OCI-LY3 (cell line): ENCODE data around the gene TAF4.

Experiments
- H2AFZ ChIP-seq: fragments of 200-600, 300-600 bp; shearing (Covaris generic); 2 replicates; pipeline ENCODE4 v1.6.0; 2014; ENCODE audit warnings: antibody characterized with exemption, low read depth, low read length
- H3K27ac ChIP-seq: fragments of 200-600, 300-600 bp; sonication (generic); 2 replicates; pipeline ENCODE4 v1.5.1; 2014; ENCODE audit warnings: mild to moderate bottlenecking, low read length, moderate library complexity, mixed read lengths
- H3K27me3 ChIP-seq: fragments of 200-600, 300-600 bp; sonication (generic); 2 replicates; pipeline ENCODE4 v1.6.1; 2014; ENCODE audit warnings: low read depth, low read length, mixed read lengths
- H3K36me3 ChIP-seq: fragments of 200-600, 300-600 bp; sonication (generic); replicated peaks from 2 replicates; pipeline ENCODE3; 2014; ENCODE audit warnings: low read depth, low read length, mixed read lengths
- H3K4me1 ChIP-seq: fragments of 300-600, 200-600 bp; sonication (generic); 2 replicates; pipeline ENCODE4 v1.6.1; 2014; ENCODE audit warnings: low read length, mixed read lengths
- H3K4me2 ChIP-seq: fragments of 200-600, 300-600 bp; sonication (generic); 2 replicates; pipeline ENCODE4 v1.6.1; 2014; ENCODE audit warnings: low read length, mixed read lengths
- H3K4me3 ChIP-seq: fragments of 300-600, 200-600 bp; sonication (generic); 2 replicates; pipeline ENCODE4 v1.5.1; 2014; ENCODE audit warnings: antibody characterized with exemption, mild to moderate bottlenecking, low read length, moderate library complexity
- H3K79me2 ChIP-seq: fragments of 300-600, 200-600 bp; shearing (Covaris generic); 2 replicates; pipeline ENCODE4 v1.6.1; 2014; ENCODE audit warnings: mild to moderate bottlenecking, low read length, mixed read lengths
- H3K9ac ChIP-seq: fragments of 300-600, 200-600 bp; shearing (Covaris generic); 2 replicates; pipeline ENCODE4 v1.6.0; 2014; ENCODE audit warnings: mild to moderate bottlenecking, low read length, moderate library complexity
- H3K9me3 ChIP-seq: fragments of 200-600, 300-600 bp; shearing (Covaris generic); 2 replicates; pipeline ENCODE4 v1.6.1; 2014; ENCODE audit warnings: low read length, mixed read lengths; ENCODE audit not compliant: insufficient read depth
- H4K20me1 ChIP-seq: fragments of 200-600, 300-600 bp; sonication (generic); 2 replicates; pipeline ENCODE4 v1.6.1; 2016; ENCODE audit warnings: low read length, mixed read lengths; ENCODE audit not compliant: insufficient read depth
- EZH2phosphoT487 ChIP-seq: fragments of 200-600 bp; shearing (Covaris generic); IDR thresholded peaks from 2 replicates; pipeline ENCODE4 v1.6.1; 2018; ENCODE audit warnings: antibody characterized with exemption, mixed run types, low read depth
- TF ChIP-seq, protein P1 (sequence below): fragments of 200-600, 300-600 bp; sonication (generic); IDR thresholded peaks from 2 replicates; pipeline ENCODE4 v1.5.1; 2014; ENCODE audit warnings: antibody characterized with exemption, low read length, low read depth

The TAF4 gene

DNA sequence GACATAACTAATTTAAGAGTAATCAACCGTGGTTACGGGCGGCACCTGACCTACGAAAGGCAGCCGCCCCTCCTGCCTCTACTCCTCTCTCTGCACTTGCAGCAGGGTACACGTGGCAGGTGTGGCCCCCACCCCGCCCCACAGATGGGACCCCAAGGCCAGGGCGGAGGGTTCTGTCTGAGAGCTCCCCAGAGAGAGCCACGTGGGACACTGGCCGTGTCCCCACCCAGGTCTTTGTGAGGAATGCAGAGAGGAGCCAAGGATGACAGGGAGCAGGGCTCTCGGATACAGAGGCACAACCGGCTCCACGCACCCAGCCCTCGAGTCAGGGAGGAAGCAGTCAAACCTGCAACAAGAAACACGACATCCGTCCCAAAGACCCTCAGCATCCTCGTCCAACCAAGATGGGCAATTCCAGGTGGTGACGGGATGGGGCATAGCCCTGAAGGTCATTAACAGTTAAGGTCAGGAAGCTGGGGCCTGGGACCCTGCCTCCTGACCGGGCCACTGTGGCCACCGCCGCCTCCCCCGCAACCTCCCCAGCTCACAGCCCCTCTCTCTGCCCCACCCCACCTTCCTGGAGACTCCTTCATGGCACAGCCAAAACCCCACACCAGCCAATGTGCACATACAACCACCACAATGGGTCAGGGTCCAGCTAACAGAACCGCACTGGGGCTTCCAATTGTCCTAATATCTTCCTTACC is 47.1 kb downstream of the TAF4 start:
- no peak overlapping the region for H3K4me3 ChIP-seq
- H3K36me3 ChIP-seq: no peaks in the 10 kb centered on the region
- no peak overlapping the region for H3K27ac ChIP-seq
- peaks cover 6% of the 10 kb centered on the region; the same call in 1 of the 2 replicates for H3K4me1 ChIP-seq
- peaks cover 62% of the 10 kb centered on the region for H4K20me1 ChIP-seq
- no peak overlapping the region for H3K9ac ChIP-seq
- H3K9me3 ChIP-seq: no peaks in the 10 kb centered on the region
- H2AFZ ChIP-seq: no peak overlapping the region
- TF ChIP-seq, protein P1, sequence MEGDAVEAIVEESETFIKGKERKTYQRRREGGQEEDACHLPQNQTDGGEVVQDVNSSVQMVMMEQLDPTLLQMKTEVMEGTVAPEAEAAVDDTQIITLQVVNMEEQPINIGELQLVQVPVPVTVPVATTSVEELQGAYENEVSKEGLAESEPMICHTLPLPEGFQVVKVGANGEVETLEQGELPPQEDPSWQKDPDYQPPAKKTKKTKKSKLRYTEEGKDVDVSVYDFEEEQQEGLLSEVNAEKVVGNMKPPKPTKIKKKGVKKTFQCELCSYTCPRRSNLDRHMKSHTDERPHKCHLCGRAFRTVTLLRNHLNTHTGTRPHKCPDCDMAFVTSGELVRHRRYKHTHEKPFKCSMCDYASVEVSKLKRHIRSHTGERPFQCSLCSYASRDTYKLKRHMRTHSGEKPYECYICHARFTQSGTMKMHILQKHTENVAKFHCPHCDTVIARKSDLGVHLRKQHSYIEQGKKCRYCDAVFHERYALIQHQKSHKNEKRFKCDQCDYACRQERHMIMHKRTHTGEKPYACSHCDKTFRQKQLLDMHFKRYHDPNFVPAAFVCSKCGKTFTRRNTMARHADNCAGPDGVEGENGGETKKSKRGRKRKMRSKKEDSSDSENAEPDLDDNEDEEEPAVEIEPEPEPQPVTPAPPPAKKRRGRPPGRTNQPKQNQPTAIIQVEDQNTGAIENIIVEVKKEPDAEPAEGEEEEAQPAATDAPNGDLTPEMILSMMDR: no peak
- TF ChIP-seq EZH2phosphoT487: no peak
- H3K27me3 ChIP-seq: no peaks in the 10 kb centered on the region
- H3K4me2 ChIP-seq: no peak overlapping the region
- H3K79me2 ChIP-seq: peaks cover 91% of the 10 kb centered on the region

DNA sequence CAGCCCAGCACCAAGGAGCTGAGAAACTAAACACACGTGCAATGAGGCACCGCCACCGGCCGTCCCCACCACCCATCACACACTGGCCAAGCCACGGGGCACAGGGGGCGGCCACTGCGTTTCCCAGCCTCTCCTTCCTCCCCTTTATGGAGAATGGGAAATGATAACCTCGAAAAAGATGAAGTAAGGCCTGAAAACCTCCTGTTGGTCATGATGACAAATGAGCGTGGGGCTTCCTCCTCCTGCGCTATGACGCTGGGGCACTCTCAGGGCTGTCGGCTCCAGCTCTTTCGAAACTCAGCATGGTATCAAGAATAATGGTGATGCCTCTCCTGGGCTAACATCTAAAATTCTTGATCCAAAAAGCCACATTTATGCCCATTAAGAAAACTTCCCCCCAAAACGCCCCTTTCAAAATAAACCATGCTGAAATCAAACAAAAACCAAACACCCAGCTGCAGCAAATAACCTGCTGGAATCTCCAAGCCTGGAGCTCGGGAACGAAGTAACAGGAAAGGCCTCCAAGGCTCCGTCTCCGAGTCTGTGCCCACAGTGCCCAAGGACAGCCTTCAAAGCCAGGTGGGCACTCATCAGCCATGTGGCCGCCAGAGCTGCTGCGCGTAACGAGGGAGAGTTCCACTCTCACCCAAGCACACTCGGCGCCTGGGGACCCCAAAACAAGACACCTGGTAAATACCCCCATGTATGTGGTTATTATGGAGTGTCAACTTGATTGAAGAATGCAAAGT is 50.0 kb downstream of the TAF4 start:
- Histone ChIP-seq H3K9me3 (no peaks in the 10 kb centered on the region), H3K4me2 (no peak overlapping the region), H2AFZ (no peak overlapping the region), H3K9ac (no peak overlapping the region), H3K36me3 (peaks cover 2% of the 10 kb centered on the region), H3K4me3 (no peak overlapping the region), H3K27me3 (no peaks in the 10 kb centered on the region), H3K79me2 (peaks cover 65% of the 10 kb centered on the region), H3K4me1 (no peaks in the 10 kb centered on the region), H3K27ac (no peak overlapping the region), H4K20me1 (peaks cover 38% of the 10 kb centered on the region)
- TF ChIP-seq, protein P1: no peak
- no peak for TF ChIP-seq EZH2phosphoT487

DNA sequence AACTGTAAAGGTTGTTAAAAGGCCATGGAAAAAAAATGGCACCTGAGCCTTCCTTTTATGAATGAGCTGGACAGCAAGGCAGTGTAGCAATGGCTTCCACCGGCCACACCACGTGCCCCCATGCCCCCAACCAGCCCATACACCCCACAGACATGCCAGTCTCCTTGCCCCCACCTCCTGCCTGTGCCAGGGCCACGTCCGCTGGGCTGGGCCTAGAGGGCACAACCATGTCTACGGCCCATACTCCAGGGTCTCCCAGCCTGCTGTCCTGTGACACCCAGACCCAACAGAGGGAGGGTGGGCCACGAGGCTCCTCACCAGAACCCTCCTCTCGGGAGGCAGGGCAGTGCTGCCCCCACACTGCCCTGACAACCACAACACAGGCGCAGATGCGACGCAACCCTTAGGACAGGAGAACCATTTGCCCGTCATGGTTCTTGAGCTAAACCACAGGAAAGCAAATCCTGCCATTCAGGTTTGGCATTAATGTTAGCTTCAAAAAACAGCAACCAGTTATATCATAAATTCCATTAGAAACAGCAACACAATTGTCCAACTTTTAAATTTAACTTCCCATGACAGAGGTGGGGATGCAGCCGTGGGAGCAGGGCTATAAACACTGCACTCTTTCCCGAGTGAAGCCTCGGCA is 50.7 kb downstream of the TAF4 start:
- H4K20me1 ChIP-seq: peaks cover 34% of the 10 kb centered on the region

DNA sequence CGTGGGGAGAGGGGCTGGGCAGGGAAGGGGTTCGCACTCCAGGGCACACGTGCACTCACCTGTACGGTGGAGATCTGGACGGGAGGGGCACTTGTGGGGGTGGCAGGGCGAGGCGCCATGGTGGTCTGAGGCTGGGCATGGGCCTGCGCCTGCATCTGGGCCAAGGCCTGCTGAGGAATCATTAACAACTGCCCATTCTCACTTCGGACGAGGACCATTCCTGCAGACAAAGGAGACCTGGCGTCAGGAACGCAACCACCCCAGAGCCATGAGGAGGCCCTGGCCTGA is 51.2 kb downstream of the TAF4 start:
- no peak overlapping the region for H3K9ac ChIP-seq
- H3K27ac ChIP-seq: no peak overlapping the region
- no peak overlapping the region for H2AFZ ChIP-seq
- H3K4me2 ChIP-seq: no peak overlapping the region
- peaks cover 8% of the 10 kb centered on the region for H3K36me3 ChIP-seq
- H3K4me1 ChIP-seq: no peaks in the 10 kb centered on the region
- H3K79me2 ChIP-seq: peaks cover 57% of the 10 kb centered on the region
- H3K9me3 ChIP-seq: no peaks in the 10 kb centered on the region
- TF ChIP-seq, protein P1: no peak
- no peak for TF ChIP-seq EZH2phosphoT487
- H3K27me3 ChIP-seq: no peaks in the 10 kb centered on the region
- no peak overlapping the region for H3K4me3 ChIP-seq
- peaks cover 28% of the 10 kb centered on the region for H4K20me1 ChIP-seq

More for the DNA sequence above, 50.7 kb downstream of the TAF4 start:
- no peaks in the 10 kb centered on the region for H3K4me1 ChIP-seq
- H3K9me3 ChIP-seq: no peaks in the 10 kb centered on the region
- peaks cover 5% of the 10 kb centered on the region for H3K36me3 ChIP-seq
- no peak overlapping the region for H3K4me3 ChIP-seq
- H3K79me2 ChIP-seq: peaks cover 63% of the 10 kb centered on the region
- no peak overlapping the region for H3K9ac ChIP-seq
- no peak overlapping the region for H3K27ac ChIP-seq
- no peak overlapping the region for H3K4me2 ChIP-seq
- TF ChIP-seq EZH2phosphoT487: no peak
- TF ChIP-seq, protein P1: no peak
- no peak overlapping the region for H2AFZ ChIP-seq
- no peaks in the 10 kb centered on the region for H3K27me3 ChIP-seq
